Medulla oblongata (tissue), 1 donor: Measurements from ENCODE around the gene ANP32E.

Experiments
- DNase-seq: peaks from one replicate; pipeline ENCODE4 v3.0.0-alpha.2; 2015; ENCODE audit errors: extremely low spot score

ANP32E gene

GRCh38 chr1:150235852-150236613 lies at the start of gene ANP32E:
TSS of gene ANP32E (minus strand) at chr1:150236112. CDS start at chr1:150235786, 326 bp downstream.
- peak; percentile 99 for DNase-seq

- DNase-seq = no peak
Observed at GRCh38 chr1:150283260-150283659, 47.3 kb upstream of the ANP32E start.

- DNase-seq = no peak
Observed at GRCh38 chr1:150282558-150282958, 46.6 kb upstream of the ANP32E start.

GRCh38 chr1:150281758-150282557 lies 46.0 kb upstream of the ANP32E start, which contains the start of gene CIART:
TSS of gene CIART (plus strand) at chr1:150282554. CDS start at chr1:150283268, 714 bp downstream.
- DNase-seq = peak; percentile 98

- DNase-seq = peak; percentile 91
Observed at GRCh38 chr1:150281221-150281757, 45.4 kb upstream of the ANP32E start.

- DNase-seq = no peak
Observed at GRCh38 chr1:150280138-150280707, 44.3 kb upstream of the ANP32E start.

- DNase-seq = no peak
Observed at GRCh38 chr1:150273311-150273710, 37.4 kb upstream of the ANP32E start.

GRCh38 chr1:150271291-150271959 lies 35.5 kb upstream of the ANP32E start:
- no peak for DNase-seq

GRCh38 chr1:150269451-150269850 lies 33.5 kb upstream of the ANP32E start:
- no peak for DNase-seq

GRCh38 chr1:150268705-150269403 lies 32.9 kb upstream of the ANP32E start, which contains the start of gene APH1A:
TSS of gene APH1A (minus strand) at chr1:150269016. CDS start at chr1:150268810, 206 bp downstream.
- peak; percentile 99 for DNase-seq

GRCh38 chr1:150268340-150268704 lies 32.4 kb upstream of the ANP32E start:
- peak; percentile 57 for DNase-seq

GRCh38 chr1:150267896-150268295 lies 32.0 kb upstream of the ANP32E start:
- no peak for DNase-seq

- DNase-seq = no peak
Observed at GRCh38 chr1:150263549-150263948, 27.6 kb upstream of the ANP32E start.

GRCh38 chr1:150262388-150263320 lies 26.7 kb upstream of the ANP32E start:
- no peak for DNase-seq

- DNase-seq = no peak
Observed at GRCh38 chr1:150261367-150261766, 25.5 kb upstream of the ANP32E start.

- DNase-seq = no peak
Observed at GRCh38 chr1:150259758-150260669, 24.1 kb upstream of the ANP32E start.

GRCh38 chr1:150259217-150259616 lies 23.3 kb upstream of the ANP32E start:
- peak; percentile 57 for DNase-seq
